Measurements from ENCODE around the gene INTS4. TPM values are rescaled to one million over a fixed set of nuclear protein-coding genes. Genes with fewer than 3 reads are reported as not detected.

Gene INTS4
- total RNA-seq, 1 experiment from 2014 or later, result 86.7 TPM

DNA sequence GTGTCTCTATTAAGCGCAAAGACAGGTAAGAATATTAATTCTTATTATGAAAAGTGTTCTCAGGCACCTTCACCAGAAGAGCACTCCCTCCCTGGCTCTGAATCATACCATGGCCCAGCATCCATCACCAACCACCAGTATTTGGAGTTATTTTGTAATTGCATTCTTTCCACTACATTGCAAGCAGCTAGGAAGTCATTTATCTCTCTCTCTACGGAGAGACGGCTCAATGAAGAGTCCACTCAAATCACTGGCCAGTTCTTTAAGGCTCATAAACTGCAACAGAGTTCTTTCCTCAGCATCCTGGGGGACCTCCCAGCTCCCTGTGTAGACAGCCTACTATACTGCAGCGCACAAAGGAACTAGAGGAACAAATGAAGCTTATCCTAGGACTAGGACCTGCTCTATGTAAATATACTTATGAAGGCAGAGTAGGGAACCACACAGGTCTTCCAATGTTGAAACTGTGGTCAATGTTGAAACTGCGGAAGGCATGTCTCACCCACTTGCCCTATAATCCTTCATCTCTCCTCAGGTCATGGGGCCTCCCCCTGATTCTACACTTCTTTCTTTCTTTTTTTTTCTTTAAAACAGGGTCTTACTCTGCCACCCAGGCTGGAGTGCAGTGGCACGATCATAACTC, 110.2 kb downstream of the INTS4 start:
- no peaks in the 10 kb centered on the region for H3K27me3 Mint-ChIP-seq (ENCODE audit: insufficient read depth, unreplicated experiment)
- ChIA-PET POLR2A (no interaction called here), CTCF (no interaction called here)
- Histone ChIP-seq H3K27me3 (replicated peaks; ENCODE audit: control insufficient read depth, insufficient read depth, low read length) (no peaks in the 10 kb centered on the region), H3K4me3 (ENCODE audit: low read depth, low read length) (no peak overlapping the region), H3K9me3 (no peaks in the 10 kb centered on the region), H3K4me1 (no peaks in the 10 kb centered on the region), H3K36me3 (ENCODE audit: control insufficient read depth, insufficient read depth, low read length) (peaks cover 3% of the 10 kb centered on the region)
- no TSS peak for BruUV-seq (replicated peaks)
- H3K36me3 Mint-ChIP-seq (ENCODE audit: insufficient read depth, unreplicated experiment), result peaks cover 69% of the 10 kb centered on the region
- intact Hi-C loops (cut with micrococcal nuclease; ENCODE audit: unreplicated experiment), result no loop called here
- DNase-seq, result no peak
- no peak overlapping the region for H3K4me3 Mint-ChIP-seq (ENCODE audit: unreplicated experiment)
- no peaks in the 10 kb centered on the region for H3K4me1 Mint-ChIP-seq (ENCODE audit: low read depth, unreplicated experiment)
- no peaks in the 10 kb centered on the region for H3K9me3 Mint-ChIP-seq (ENCODE audit: unreplicated experiment)
- no peak for TF ChIP-seq CTCF (IDR thresholded peaks at IDR 0.05; ENCODE audit: insufficient read depth in 1 of 2, low read depth in 1 of 2, low read length in 1 of 2, severe bottlenecking in 1 of 2, unreplicated experiment in 1 of 2)
- peak overlapping the region; percentile 36 for H3K27ac Mint-ChIP-seq (ENCODE audit: unreplicated experiment)

GRCh38 chr11:77883775-77884174, 110.7 kb downstream of the INTS4 start:
- H3K9me3 ChIP-seq, result no peaks in the 10 kb centered on the region
- no TSS peak for BruUV-seq (replicated peaks)
- H3K4me3 ChIP-seq (ENCODE audit: low read depth, low read length), result no peak overlapping the region
- intact Hi-C loops (cut with micrococcal nuclease; ENCODE audit: unreplicated experiment), result no loop called here
- Mint-ChIP-seq H3K4me3 (ENCODE audit: unreplicated experiment) (no peak overlapping the region), H3K9me3 (ENCODE audit: unreplicated experiment) (no peaks in the 10 kb centered on the region), H3K27me3 (ENCODE audit: insufficient read depth, unreplicated experiment) (no peaks in the 10 kb centered on the region), H3K4me1 (ENCODE audit: low read depth, unreplicated experiment) (no peaks in the 10 kb centered on the region), H3K27ac (ENCODE audit: unreplicated experiment) (peak overlapping the region; percentile 36), H3K36me3 (ENCODE audit: insufficient read depth, unreplicated experiment) (peaks cover 73% of the 10 kb centered on the region)
- no peak for DNase-seq
- H3K36me3 ChIP-seq (ENCODE audit: control insufficient read depth, insufficient read depth, low read length), result peaks cover 5% of the 10 kb centered on the region
- no peaks in the 10 kb centered on the region for H3K27me3 ChIP-seq (replicated peaks; ENCODE audit: control insufficient read depth, insufficient read depth, low read length)
- CTCF ChIA-PET, result no interaction called here
- no peak for TF ChIP-seq CTCF (IDR thresholded peaks at IDR 0.05; ENCODE audit: insufficient read depth in 1 of 2, low read depth in 1 of 2, low read length in 1 of 2, severe bottlenecking in 1 of 2, unreplicated experiment in 1 of 2)
- no peaks in the 10 kb centered on the region for H3K4me1 ChIP-seq
- POLR2A ChIA-PET, result no interaction called here

DNA sequence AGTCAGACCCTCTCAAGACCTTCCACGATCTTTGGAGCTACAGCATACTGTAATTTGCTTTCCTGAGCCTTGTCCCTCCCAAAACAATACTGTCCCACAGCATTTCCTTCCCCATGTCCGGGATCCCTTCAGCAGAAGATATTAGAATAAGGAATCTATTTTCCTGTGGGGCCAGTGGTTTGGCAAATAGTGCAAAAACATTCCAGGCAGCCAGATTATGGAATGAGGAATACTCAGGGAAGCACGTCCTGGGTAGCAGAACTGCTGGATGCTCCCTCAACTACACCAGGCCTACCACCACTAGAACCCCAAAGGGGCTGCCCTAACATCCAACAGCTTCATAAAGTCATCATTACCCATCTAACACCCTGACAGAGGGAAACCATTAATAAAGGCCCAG, 112.1 kb downstream of the INTS4 start:
- Histone ChIP-seq H3K9me3 (no peaks in the 10 kb centered on the region), H3K36me3 (ENCODE audit: control insufficient read depth, insufficient read depth, low read length) (peaks cover 6% of the 10 kb centered on the region), H3K27me3 (replicated peaks; ENCODE audit: control insufficient read depth, insufficient read depth, low read length) (no peaks in the 10 kb centered on the region), H3K4me1 (no peaks in the 10 kb centered on the region), H3K4me3 (ENCODE audit: low read depth, low read length) (no peak overlapping the region)
- H3K27me3 Mint-ChIP-seq (ENCODE audit: insufficient read depth, unreplicated experiment), result no peaks in the 10 kb centered on the region
- H3K4me3 Mint-ChIP-seq (ENCODE audit: unreplicated experiment), result no peak overlapping the region
- ChIA-PET POLR2A (no interaction called here), CTCF (no interaction called here)
- no TSS peak for BruUV-seq (replicated peaks)
- DNase-seq, result no peak
- no peak overlapping the region for H3K27ac Mint-ChIP-seq (ENCODE audit: unreplicated experiment)
- peaks cover 70% of the 10 kb centered on the region for H3K36me3 Mint-ChIP-seq (ENCODE audit: insufficient read depth, unreplicated experiment)
- no peak for TF ChIP-seq CTCF (IDR thresholded peaks at IDR 0.05; ENCODE audit: insufficient read depth in 1 of 2, low read depth in 1 of 2, low read length in 1 of 2, severe bottlenecking in 1 of 2, unreplicated experiment in 1 of 2)
- H3K9me3 Mint-ChIP-seq (ENCODE audit: unreplicated experiment), result no peaks in the 10 kb centered on the region
- intact Hi-C loops (cut with micrococcal nuclease; ENCODE audit: unreplicated experiment), result no loop called here
- no peaks in the 10 kb centered on the region for H3K4me1 Mint-ChIP-seq (ENCODE audit: low read depth, unreplicated experiment)
